Kidney (tissue), 14 donors: ENCODE data around the gene PLCH2. TPM values are rescaled to one million over a fixed set of nuclear protein-coding genes. Genes with fewer than 3 reads are reported as not detected.

Source experiments
- DNase-seq, 5 donors: peaks; one replicate each; pipeline ENCODE4 v3.0.0-alpha.2; 2013 to 2020
- FAIRE-seq: peaks from 2 replicates; lab custom pipeline; 2012; peaks lifted over from hg19 to GRCh38; lab: Jason Lieb, UNC
- H3K27ac ChIP-seq, 2 donors: one replicate each; pipeline ENCODE4 v1.7.0; 2013; ENCODE audit warnings: low read depth in 2 of 2, low read length in 2 of 2, inconsistent platforms in 1 of 2
- H3K27me3 ChIP-seq: one replicate; pipeline ENCODE4 v1.7.1; 2013; ENCODE audit warnings: low read length, inconsistent platforms; ENCODE audit not compliant: control insufficient read depth, insufficient read depth
- H3K36me3 ChIP-seq, 3 donors: one replicate each; pipeline versions ENCODE4 v1.7.0 to v1.7.1; 2013; ENCODE audit warnings: low read length in 3 of 3, control low read depth in 1 of 3, inconsistent platforms in 1 of 3; ENCODE audit not compliant: insufficient read depth in 3 of 3, control insufficient read depth in 2 of 3
- H3K4me1 ChIP-seq, 3 donors: one replicate each; pipeline versions ENCODE4 v1.7.0 to v1.7.1; 2013; ENCODE audit warnings: low read length in 3 of 3, inconsistent platforms in 1 of 3, low read depth in 1 of 3; ENCODE audit not compliant: control insufficient read depth in 2 of 3, insufficient read depth in 2 of 3
- H3K4me3 ChIP-seq, 3 donors: one replicate each; pipeline versions ENCODE4 v1.7.0 to v1.8.1; 2013; ENCODE audit warnings: low read length in 3 of 3, control low read depth in 1 of 3, inconsistent platforms in 1 of 3
- H3K9ac ChIP-seq, 3 donors: one replicate each; pipeline versions ENCODE4 v1.7.0 to v1.7.1; 2013; ENCODE audit warnings: low read length in 3 of 3, control low read depth in 1 of 3, inconsistent platforms in 1 of 3
- H3K9me3 ChIP-seq, 3 donors: one replicate each; pipeline versions ENCODE4 v1.7.0 to v1.7.1; 2013; ENCODE audit warnings: low read length in 3 of 3, control low read depth in 1 of 3, inconsistent platforms in 1 of 3; ENCODE audit not compliant: control insufficient read depth in 2 of 3, insufficient read depth in 1 of 3
- intact Hi-C: fragments of 100-400 bp; cut with DNase I; formaldehyde crosslinking; loops from one replicate; pipeline ENCODE4 v1.11.1; 2022
- polyA plus RNA-seq: library from polyadenylated mRNA; stranded (reverse); fragments of 350-450 nt; fragmentation: Illumina TruSeq; extraction: RNeasy Lipid Tissue Mini Kit (QIAGEN cat#74804); gene quantifications from one replicate; pipeline ENCODE4 v1.2.3, GENCODE V29; 2014; ENCODE audit warnings: low read depth, low replicate concordance; ENCODE audit not compliant: insufficient read depth
- total RNA-seq: library from RNA; stranded (reverse); fragmentation: NEBNext Ultra II Directional; extraction: Animal tissue kit (Norgen Biotek cat#: 25700); gene quantifications from one replicate; pipeline ENCODE4 v1.2.1, GENCODE V29; 2021
- TF ChIP-seq, protein P1 (sequence below): IDR thresholded peaks from 3 replicates; pipeline ENCODE4 v1.5.1; 2012; ENCODE audit warnings: mild to moderate bottlenecking, moderate library complexity, borderline replicate concordance; ENCODE audit not compliant: insufficient read depth; ENCODE audit errors: extremely low read depth
- donor health status: control.
- donor health status: control.
- donor health status: control.
- donor health status: control.
- donor health status: control.
- donor health status: DM: yes; HTN: yes; CAD: no.
- donor health status: Normal renal cell carcinoma (clear cell type).

PLCH2 gene
- total and polyA plus RNA-seq, 2 donors from 2014 or later: 7.4 to 8.7 TPM

DNA sequence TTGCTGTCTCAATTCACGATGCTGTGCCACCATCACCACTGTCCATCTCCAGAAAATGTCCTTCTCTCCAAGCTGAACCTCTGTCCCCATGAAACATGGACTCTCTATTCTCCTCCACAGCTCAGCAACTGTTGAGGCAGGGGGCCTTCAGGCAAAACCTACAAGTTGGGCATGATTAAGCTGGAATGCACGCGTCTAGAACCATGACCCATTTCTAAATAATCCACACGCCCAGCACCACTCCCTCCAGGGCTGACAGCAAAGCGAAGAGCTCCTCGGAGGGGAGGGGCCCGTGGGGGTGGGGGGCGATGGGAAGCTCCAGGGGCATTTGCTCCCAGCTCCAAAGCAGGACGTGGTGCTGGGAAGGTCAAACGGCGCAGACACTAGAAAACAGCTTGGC lies 57.3 kb downstream of the PLCH2 start:
- no peak for DNase-seq
- H3K27ac ChIP-seq: no peak overlapping the region
- TF ChIP-seq, protein P1, sequence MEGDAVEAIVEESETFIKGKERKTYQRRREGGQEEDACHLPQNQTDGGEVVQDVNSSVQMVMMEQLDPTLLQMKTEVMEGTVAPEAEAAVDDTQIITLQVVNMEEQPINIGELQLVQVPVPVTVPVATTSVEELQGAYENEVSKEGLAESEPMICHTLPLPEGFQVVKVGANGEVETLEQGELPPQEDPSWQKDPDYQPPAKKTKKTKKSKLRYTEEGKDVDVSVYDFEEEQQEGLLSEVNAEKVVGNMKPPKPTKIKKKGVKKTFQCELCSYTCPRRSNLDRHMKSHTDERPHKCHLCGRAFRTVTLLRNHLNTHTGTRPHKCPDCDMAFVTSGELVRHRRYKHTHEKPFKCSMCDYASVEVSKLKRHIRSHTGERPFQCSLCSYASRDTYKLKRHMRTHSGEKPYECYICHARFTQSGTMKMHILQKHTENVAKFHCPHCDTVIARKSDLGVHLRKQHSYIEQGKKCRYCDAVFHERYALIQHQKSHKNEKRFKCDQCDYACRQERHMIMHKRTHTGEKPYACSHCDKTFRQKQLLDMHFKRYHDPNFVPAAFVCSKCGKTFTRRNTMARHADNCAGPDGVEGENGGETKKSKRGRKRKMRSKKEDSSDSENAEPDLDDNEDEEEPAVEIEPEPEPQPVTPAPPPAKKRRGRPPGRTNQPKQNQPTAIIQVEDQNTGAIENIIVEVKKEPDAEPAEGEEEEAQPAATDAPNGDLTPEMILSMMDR: no peak
- FAIRE-seq: no peak
- no peak overlapping the region for H3K4me3 ChIP-seq
- H3K27me3 ChIP-seq: peaks cover 10% of the 10 kb centered on the region
- intact Hi-C loops: no loop called here
- H3K9ac ChIP-seq: no peak overlapping the region
- H3K4me1 ChIP-seq: peaks cover 0 to 7% (median 4%) of the 10 kb centered on the region in 3 donors
- H3K36me3 ChIP-seq: no peaks in the 10 kb centered on the region
- H3K9me3 ChIP-seq: no peaks in the 10 kb centered on the region

- no peaks in the 10 kb centered on the region for H3K9me3 ChIP-seq
- H3K27ac ChIP-seq: no peak overlapping the region
- DNase-seq (no peak), FAIRE-seq (no peak)
- TF ChIP-seq, protein P1: no peak
- peaks cover 10% of the 10 kb centered on the region for H3K27me3 ChIP-seq
- intact Hi-C loops: no loop called here
- no peak overlapping the region for H3K4me3 ChIP-seq
- no peak overlapping the region for H3K9ac ChIP-seq
- no peaks in the 10 kb centered on the region for H3K36me3 ChIP-seq
- peaks cover 0 to 4% (median 3%) of the 10 kb centered on the region in 3 donors for H3K4me1 ChIP-seq
These were observed 58.2 kb downstream of the PLCH2 start for GRCh38 chr1:2534315-2534686.

- H3K9me3 ChIP-seq: no peaks in the 10 kb centered on the region
- H3K27me3 ChIP-seq: peaks cover 10% of the 10 kb centered on the region
- H3K4me3 ChIP-seq: no peak overlapping the region
- H3K36me3 ChIP-seq: no peaks in the 10 kb centered on the region
- intact Hi-C loops: no loop called here
- H3K4me1 ChIP-seq: peaks cover 0 to 4% (median 3%) of the 10 kb centered on the region in 3 donors
- TF ChIP-seq, protein P1: no peak
- no peak overlapping the region for H3K27ac ChIP-seq
- DNase-seq (peak in 4 of 5 donors; percentile 63 to 83 (median 72)), FAIRE-seq (no peak)
- no peak overlapping the region for H3K9ac ChIP-seq
These were observed 58.8 kb downstream of the PLCH2 start for GRCh38 chr1:2534687-2535441.

- H3K9me3 ChIP-seq: no peaks in the 10 kb centered on the region
- H3K27ac ChIP-seq: no peak overlapping the region
- H3K36me3 ChIP-seq: no peaks in the 10 kb centered on the region
- H3K4me3 ChIP-seq: no peak overlapping the region
- peaks cover 10% of the 10 kb centered on the region for H3K27me3 ChIP-seq
- H3K4me1 ChIP-seq: peaks cover 0 to 4% (median 3%) of the 10 kb centered on the region in 3 donors
- no peak for DNase-seq
- intact Hi-C loops: no loop called here
- H3K9ac ChIP-seq: no peak overlapping the region
- FAIRE-seq: no peak
- TF ChIP-seq, protein P1: no peak
These were observed 59.4 kb downstream of the PLCH2 start for GRCh38 chr1:2535455-2535854.
